Measurements from ENCODE around the gene SLC19A1. TPM values are rescaled to one million over a fixed set of nuclear protein-coding genes. Genes with fewer than 3 reads are reported as not detected.
"Not testable (repeated sequence)": the region's sequence is repeated elsewhere in the genome, so short reads cannot be mapped to it uniquely, and the experiment has no call there.

Gene SLC19A1
- total RNA-seq, 4 donors from 2014 or later: 7.0 to 9.8 (median 7.9) TPM

GRCh38 chr21:45502600-45502999 is 39.6 kb downstream of the SLC19A1 start:
- H3K4me3 ChIP-seq: no peak overlapping the region
- peaks cover 35% of the 10 kb centered on the region for H3K36me3 ChIP-seq
- no peaks in the 10 kb centered on the region for H3K9me3 ChIP-seq
- H3K4me1 ChIP-seq: no peaks in the 10 kb centered on the region
- TF ChIP-seq EP300 (IDR thresholded peaks at IDR 0.05): no peak
- TF ChIP-seq POLR2AphosphoS5 (IDR thresholded peaks at IDR 0.05): no peak
- no peak for TF ChIP-seq CTCF (IDR thresholded peaks at IDR 0.05)
- TF ChIP-seq POLR2A (IDR thresholded peaks at IDR 0.05): no peak
- WGBS: 92% methylated on average over 10 of the region's 10 CpGs
- peak; percentile 37 to 38 for DNase-seq (ENCODE audit: low spot score in 2 of 2)
- no peak overlapping the region for H3K27ac ChIP-seq
- no peaks in the 10 kb centered on the region for H3K27me3 ChIP-seq

GRCh38 chr21:45502006-45502345 is 40.3 kb downstream of the SLC19A1 start:
- H3K4me1 ChIP-seq: no peaks in the 10 kb centered on the region
- no peaks in the 10 kb centered on the region for H3K9me3 ChIP-seq
- TF ChIP-seq CTCF (IDR thresholded peaks at IDR 0.05) (no peak), POLR2AphosphoS5 (IDR thresholded peaks at IDR 0.05) (no peak), EP300 (IDR thresholded peaks at IDR 0.05) (no peak), POLR2A (IDR thresholded peaks at IDR 0.05) (no peak)
- DNase-seq (ENCODE audit: low spot score in 2 of 2): peak; percentile 34 to 53
- 96% methylated on average over 7 of the region's 13 CpGs for WGBS
- no peak overlapping the region for H3K27ac ChIP-seq
- H3K36me3 ChIP-seq: peaks cover 42% of the 10 kb centered on the region
- H3K4me3 ChIP-seq: no peak overlapping the region
- H3K27me3 ChIP-seq: no peaks in the 10 kb centered on the region

- H3K4me1 ChIP-seq, H3K9me3 ChIP-seq, H3K4me3 ChIP-seq, H3K27me3 ChIP-seq, H3K27ac ChIP-seq: not testable (repeated sequence)
- peak; percentile 33 to 70 for DNase-seq (ENCODE audit: low spot score in 2 of 2)
- peaks cover 48% of the 10 kb centered on the region for H3K36me3 ChIP-seq
- WGBS: 79% methylated on average over 8 of the region's 20 CpGs
These were observed 40.9 kb downstream of the SLC19A1 start for GRCh38 chr21:45501081-45502005.

- Histone ChIP-seq H3K27me3 (no peaks in the 10 kb centered on the region), H3K27ac (no peak overlapping the region), H3K4me1 (no peaks in the 10 kb centered on the region), H3K4me3 (no peak overlapping the region), H3K36me3 (peaks cover 53% of the 10 kb centered on the region), H3K9me3 (no peaks in the 10 kb centered on the region)
- no peak for TF ChIP-seq CTCF (IDR thresholded peaks at IDR 0.05)
- TF ChIP-seq POLR2AphosphoS5 (IDR thresholded peaks at IDR 0.05): no peak
- no peak for TF ChIP-seq POLR2A (IDR thresholded peaks at IDR 0.05)
- TF ChIP-seq EP300 (IDR thresholded peaks at IDR 0.05): no peak
- DNase-seq (ENCODE audit: low spot score in 2 of 2): peak in 1 of 2 donors; percentile 41
- 86% methylated on average over 6 of the region's 6 CpGs for WGBS
These were observed 42.2 kb downstream of the SLC19A1 start for GRCh38 chr21:45499970-45500577.

GRCh38 chr21:45499201-45499750 is 43.0 kb downstream of the SLC19A1 start:
- Histone ChIP-seq H3K27ac (no peak overlapping the region), H3K27me3 (no peaks in the 10 kb centered on the region), H3K9me3 (no peaks in the 10 kb centered on the region), H3K36me3 (peaks cover 54% of the 10 kb centered on the region), H3K4me1 (no peaks in the 10 kb centered on the region), H3K4me3 (no peak overlapping the region)
- TF ChIP-seq POLR2A (IDR thresholded peaks at IDR 0.05) (no peak), CTCF (IDR thresholded peaks at IDR 0.05) (no peak), POLR2AphosphoS5 (IDR thresholded peaks at IDR 0.05) (no peak), EP300 (IDR thresholded peaks at IDR 0.05) (no peak)
- WGBS: 90% methylated on average over 19 of the region's 25 CpGs
- peak; percentile 57 to 75 for DNase-seq (ENCODE audit: low spot score in 2 of 2)
